ENCODE results near the gene FGF8. TPM values are rescaled to one million over a fixed set of nuclear protein-coding genes. Genes with fewer than 3 reads are reported as not detected.

FGF8 gene
- total and polyA plus RNA-seq, 2 of the 13 experiments (the other 11 are each of a cell fraction or from before 2014, with no cell fraction given): not detected

GRCh38 chr10:101779544-101780186 lies 3.8 kb upstream of the FGF8 start (continued):
- no peak for TF ChIP-seq HIVEP1 (CRISPR knock-in tag; IDR thresholded peaks at IDR 0.05)
- no peak for TF ChIP-seq MZF1 (CRISPR knock-in tag; IDR thresholded peaks at IDR 0.05; ENCODE audit: borderline replicate concordance)
- no peak for TF ChIP-seq BHLHE40 (IDR thresholded peaks at IDR 0.05; ENCODE audit: low read length)
- 0 out of 2 replicates have a peak, but pooled peaks have one; percentile 20 for TF ChIP-seq ZNF776 (CRISPR knock-in tag; IDR thresholded peaks at IDR 0.05)
- no peak for TF ChIP-seq ZNF781 (CRISPR knock-in tag; IDR thresholded peaks at IDR 0.05; ENCODE audit: borderline replicate concordance, not compliant biosample characterization)
- TF ChIP-seq RNF2 (conservative IDR thresholded peaks at IDR 0.05; ENCODE audit: low read depth): no peak
- no peak for TF ChIP-seq ZNF101 (CRISPR knock-in tag; IDR thresholded peaks at IDR 0.05; ENCODE audit: borderline replicate concordance, low read depth)
- TF ChIP-seq ZBTB42 (CRISPR knock-in tag; IDR thresholded peaks at IDR 0.05): no peak
- no peak for TF ChIP-seq ZMYM3 (CRISPR knock-in tag; IDR thresholded peaks at IDR 0.05)
- TF ChIP-seq HNRNPLL (IDR thresholded peaks at IDR 0.05; ENCODE audit: low read depth, low read length, poor library complexity, severe bottlenecking): peak; percentile 35
- no peak for TF ChIP-seq ZBTB34 (CRISPR knock-in tag; IDR thresholded peaks at IDR 0.05)
- no peak for TF ChIP-seq ZNF784 (CRISPR knock-in tag; IDR thresholded peaks at IDR 0.05; ENCODE audit: borderline replicate concordance)
- no peak for TF ChIP-seq HES4 (CRISPR knock-in tag; IDR thresholded peaks at IDR 0.05; ENCODE audit: borderline replicate concordance)
- TF ChIP-seq MTERF4 (CRISPR knock-in tag; IDR thresholded peaks at IDR 0.05): no peak
- TF ChIP-seq ZFY (CRISPR knock-in tag; IDR thresholded peaks at IDR 0.05): peak; percentile 30; the same call in 1 of the 2 replicates
- no peak for TF ChIP-seq TIGD3 (CRISPR knock-in tag; IDR thresholded peaks at IDR 0.05; ENCODE audit: borderline replicate concordance)
- no peak for TF ChIP-seq HHEX (CRISPR knock-in tag; IDR thresholded peaks at IDR 0.05)
- TF ChIP-seq ZNF552 (CRISPR knock-in tag; IDR thresholded peaks at IDR 0.05; ENCODE audit: borderline replicate concordance): no peak
- TF ChIP-seq EP300 (IDR thresholded peaks at IDR 0.05; ENCODE audit: low read depth in 2 of 2, low read length in 2 of 2): no peak
- TF ChIP-seq EP300 (CRISPR knock-in tag; IDR thresholded peaks at IDR 0.05; ENCODE audit: borderline replicate concordance): no peak
- TF ChIP-seq IKZF1 (IDR thresholded peaks at IDR 0.05): no peak
- no peak for TF ChIP-seq KLF11 (CRISPR knock-in tag; IDR thresholded peaks at IDR 0.05)
